NCI-H748 treated with DMSO at 0.1 percent for 48 hours (cell line): Measurements from ENCODE around the gene PDHA1.

Source experiments
- DNase-seq: peaks from one replicate; lab custom pipeline; 2025; lab: John Stamatoyannopoulos, UW

The PDHA1 gene

GRCh38 chrX:19343535-19344408 lies at the start of gene PDHA1:
TSS of gene PDHA1 (plus strand) at chrX:19343927. CDS start at chrX:19344038, 111 bp downstream.
- DNase-seq, result peak; percentile 79

GRCh38 chrX:19303256-19303880 lies 40.4 kb upstream of the PDHA1 start:
- no peak for DNase-seq

- DNase-seq, result no peak
Measured at GRCh38 chrX:19326567-19326966, 17.2 kb upstream of the PDHA1 start.

GRCh38 chrX:19331831-19332230 lies 11.9 kb upstream of the PDHA1 start:
- DNase-seq, result no peak

GRCh38 chrX:19332983-19333382 lies 10.7 kb upstream of the PDHA1 start:
- DNase-seq, result no peak

- DNase-seq, result peak; percentile 18
Measured at GRCh38 chrX:19334945-19335626, 8.6 kb upstream of the PDHA1 start.

- no peak for DNase-seq
Measured at GRCh38 chrX:19342331-19342906, 1.3 kb upstream of the PDHA1 start.

- no peak for DNase-seq
Measured at GRCh38 chrX:19343085-19343534, 617 bp upstream of the PDHA1 start.

GRCh38 chrX:19344661-19345060 lies 934 bp downstream of the PDHA1 start:
- no peak for DNase-seq

GRCh38 chrX:19347916-19348315 lies 4.2 kb downstream of the PDHA1 start:
- DNase-seq, result no peak

- no peak for DNase-seq
Measured at GRCh38 chrX:19349264-19349663, 5.5 kb downstream of the PDHA1 start.

- DNase-seq, result no peak
Measured at GRCh38 chrX:19350941-19351384, 7.2 kb downstream of the PDHA1 start.

- no peak for DNase-seq
Measured at GRCh38 chrX:19354625-19355024, 10.9 kb downstream of the PDHA1 start.

GRCh38 chrX:19358521-19358920 lies 14.8 kb downstream of the PDHA1 start:
- no peak for DNase-seq

GRCh38 chrX:19360903-19361302 lies 17.2 kb downstream of the PDHA1 start:
- DNase-seq, result no peak

GRCh38 chrX:19361701-19362100 lies 18.0 kb downstream of the PDHA1 start:
- no peak for DNase-seq

GRCh38 chrX:19368576-19368975 lies 24.8 kb downstream of the PDHA1 start:
- DNase-seq, result no peak

GRCh38 chrX:19370061-19370460 lies 26.3 kb downstream of the PDHA1 start:
- DNase-seq, result no peak

GRCh38 chrX:19372170-19372546 lies 28.4 kb downstream of the PDHA1 start:
- DNase-seq, result peak; percentile 48

GRCh38 chrX:19372547-19373331 lies 29.0 kb downstream of the PDHA1 start:
- DNase-seq, result peak; percentile 46

GRCh38 chrX:19373351-19373891 lies 29.7 kb downstream of the PDHA1 start:
- DNase-seq, result no peak
